SHP77 treated with DMSO at 0.1 percent for 48 hours (cell line): Measurements from ENCODE around the gene DNAJC7.
A peak's percentile ranks its signal among the peaks of the same experiment; 100 is the strongest.

Experiments used
- DNase-seq: peaks from one replicate; lab custom pipeline; 2025; lab: John Stamatoyannopoulos, UW

The DNAJC7 gene

GRCh38 chr17:42016941-42017865 lies at the start of gene DNAJC7:
Gene DNAJC7 (minus strand): TSS chr17:42017439. CDS start chr17:42017416, 23 bp downstream.
- DNase-seq: peak; percentile 74

GRCh38 chr17:42065201-42065600 lies 48.0 kb upstream of the DNAJC7 start:
- no peak for DNase-seq

GRCh38 chr17:42062681-42063080 lies 45.4 kb upstream of the DNAJC7 start:
- DNase-seq: no peak

- no peak for DNase-seq
Measured at GRCh38 chr17:42061646-42062487, 44.6 kb upstream of the DNAJC7 start.

GRCh38 chr17:42060231-42060630 lies 43.0 kb upstream of the DNAJC7 start:
- DNase-seq: no peak

- DNase-seq: no peak
Measured at GRCh38 chr17:42059815-42060214, 42.6 kb upstream of the DNAJC7 start.

- no peak for DNase-seq
Measured at GRCh38 chr17:42058063-42058462, 40.8 kb upstream of the DNAJC7 start.

- DNase-seq: no peak
Measured at GRCh38 chr17:42056635-42057034, 39.4 kb upstream of the DNAJC7 start.

GRCh38 chr17:42055496-42055895 lies 38.3 kb upstream of the DNAJC7 start:
- no peak for DNase-seq

- no peak for DNase-seq
Measured at GRCh38 chr17:42055027-42055426, 37.8 kb upstream of the DNAJC7 start.

- no peak for DNase-seq
Measured at GRCh38 chr17:42053731-42054500, 36.7 kb upstream of the DNAJC7 start.

GRCh38 chr17:42052346-42052877 lies 35.2 kb upstream of the DNAJC7 start:
- no peak for DNase-seq

- DNase-seq: no peak
Measured at GRCh38 chr17:42051645-42052044, 34.4 kb upstream of the DNAJC7 start.

- no peak for DNase-seq
Measured at GRCh38 chr17:42051013-42051400, 33.8 kb upstream of the DNAJC7 start.

GRCh38 chr17:42050393-42051012 lies 33.3 kb upstream of the DNAJC7 start, which contains the start of gene C17orf113:
Gene C17orf113 (minus strand): TSS chr17:42050601. CDS start chr17:42043376, 7,225 bp downstream.
- DNase-seq: no peak

GRCh38 chr17:42049834-42050392 lies 32.7 kb upstream of the DNAJC7 start:
- DNase-seq: no peak

- no peak for DNase-seq
Measured at GRCh38 chr17:42047343-42047742, 30.1 kb upstream of the DNAJC7 start.

GRCh38 chr17:42045719-42046118 lies 28.5 kb upstream of the DNAJC7 start:
- DNase-seq: no peak

GRCh38 chr17:42042598-42043319 lies 25.5 kb upstream of the DNAJC7 start:
- DNase-seq: no peak

GRCh38 chr17:42041619-42042018 lies 24.4 kb upstream of the DNAJC7 start:
- DNase-seq: no peak
